HEK293 (cell line): ENCODE measurements around the gene CCDC78.

Source experiments
- AEBP2 ChIP-seq: fragments of 450-650 bp; formaldehyde crosslinking; IDR thresholded peaks from 2 replicates; pipeline ENCODE4 v1.5.1; 2016; ENCODE audit warnings: missing biosample characterization, missing genetic modification characterization, borderline replicate concordance
- BCL6B ChIP-seq: fragments of 450-650 bp; formaldehyde crosslinking; IDR thresholded peaks from 2 replicates; pipeline ENCODE4 v1.5.1; 2017; ENCODE audit warnings: missing biosample characterization, missing genetic modification characterization
- GLIS1 ChIP-seq: fragments of 450-650 bp; formaldehyde crosslinking; IDR thresholded peaks from 2 replicates; pipeline ENCODE4 v1.5.1; 2016; ENCODE audit warnings: missing biosample characterization, missing genetic modification characterization
- HIC1 ChIP-seq: fragments of 450-650 bp; formaldehyde crosslinking; IDR thresholded peaks from 2 replicates; pipeline ENCODE4 v1.5.1; 2016; ENCODE audit warnings: missing biosample characterization, missing genetic modification characterization
- INSM2 ChIP-seq: fragments of 450-650 bp; formaldehyde crosslinking; IDR thresholded peaks from 2 replicates; pipeline ENCODE4 v1.5.1; 2016; ENCODE audit warnings: missing biosample characterization, missing genetic modification characterization
- KLF1 ChIP-seq: fragments of 450-650 bp; formaldehyde crosslinking; IDR thresholded peaks from 2 replicates; pipeline ENCODE4 v1.5.1; 2016; ENCODE audit warnings: missing biosample characterization, missing genetic modification characterization
- SP7 ChIP-seq: fragments of 450-650 bp; formaldehyde crosslinking; IDR thresholded peaks from 2 replicates; pipeline ENCODE4 v1.5.1; 2016; ENCODE audit warnings: missing biosample characterization, missing genetic modification characterization
- TRIM28 ChIP-seq: IDR thresholded peaks from 2 replicates; pipeline ENCODE4 v1.6.1; 2011; ENCODE audit warnings: low read length, control low read depth, borderline replicate concordance
- ZBTB8A ChIP-seq: fragments of 450-650 bp; formaldehyde crosslinking; IDR thresholded peaks from 2 replicates; pipeline ENCODE4 v1.5.1; 2016; ENCODE audit warnings: missing biosample characterization, missing genetic modification characterization
- ZNF239 ChIP-seq: fragments of 450-650 bp; formaldehyde crosslinking; IDR thresholded peaks from 2 replicates; pipeline ENCODE4 v1.5.1; 2016; ENCODE audit warnings: missing biosample characterization, missing genetic modification characterization
- ZNF248 ChIP-seq: fragments of 450-650 bp; formaldehyde crosslinking; IDR thresholded peaks from 2 replicates; pipeline ENCODE4 v1.5.1; 2017; ENCODE audit warnings: missing biosample characterization, missing genetic modification characterization
- ZNF26 ChIP-seq: fragments of 450-650 bp; formaldehyde crosslinking; IDR thresholded peaks from 2 replicates; pipeline ENCODE4 v1.5.1; 2016; ENCODE audit warnings: missing biosample characterization, missing genetic modification characterization
- ZNF423 ChIP-seq: fragments of 450-650 bp; formaldehyde crosslinking; IDR thresholded peaks from 2 replicates; pipeline ENCODE4 v1.5.1; 2016; ENCODE audit warnings: missing biosample characterization, missing genetic modification characterization
- ZNF514 ChIP-seq: fragments of 450-650 bp; formaldehyde crosslinking; IDR thresholded peaks from 2 replicates; pipeline ENCODE4 v1.5.1; 2016; ENCODE audit warnings: missing biosample characterization, missing genetic modification characterization
- ZNF580 ChIP-seq: fragments of 450-650 bp; formaldehyde crosslinking; IDR thresholded peaks from 2 replicates; pipeline ENCODE4 v1.5.1; 2016; ENCODE audit warnings: missing biosample characterization, missing genetic modification characterization
- ZNF626 ChIP-seq: fragments of 450-650 bp; sonication (Bioruptor Pico); formaldehyde crosslinking; IDR thresholded peaks from 2 replicates; pipeline ENCODE4 v1.5.1; 2018; ENCODE audit warnings: missing biosample characterization, missing genetic modification characterization, inconsistent platforms
- ZNF664 ChIP-seq: fragments of 450-650 bp; formaldehyde crosslinking; IDR thresholded peaks from 2 replicates; pipeline ENCODE4 v1.5.1; 2016; ENCODE audit warnings: missing biosample characterization, missing genetic modification characterization
- ZNF692 ChIP-seq: fragments of 450-650 bp; formaldehyde crosslinking; IDR thresholded peaks from 2 replicates; pipeline ENCODE4 v1.5.1; 2016; ENCODE audit warnings: missing biosample characterization, missing genetic modification characterization
- ZSCAN30 ChIP-seq: fragments of 450-650 bp; IDR thresholded peaks from 2 replicates; pipeline ENCODE4 v1.5.1; 2018; ENCODE audit warnings: missing biosample characterization, mild to moderate bottlenecking, missing genetic modification characterization, moderate library complexity

CCDC78 gene

GRCh38 chr16:678858-679813, 47.1 kb downstream of the CCDC78 start (continued):
- TF ChIP-seq ZNF580 (tag by site-specific recombination), result no peak
- TF ChIP-seq ZNF514 (tag by site-specific recombination), result no peak
- peak; percentile 99 for TF ChIP-seq ZNF692 (tag by site-specific recombination)
- TF ChIP-seq AEBP2 (tag by site-specific recombination), result no peak
- TF ChIP-seq HIC1 (tag by site-specific recombination), result peak; percentile 66
- TF ChIP-seq ZNF26, result no peak
- peak; percentile 27; the same call in 1 of the 2 replicates for TF ChIP-seq INSM2
- TF ChIP-seq SP7 (tag by site-specific recombination), result peak; percentile 51
- TF ChIP-seq KLF1 (tag by site-specific recombination), result peak; percentile 92
- TF ChIP-seq ZBTB8A (tag by site-specific recombination), result peak; percentile 52
- no peak for TF ChIP-seq ZNF664 (tag by site-specific recombination)
- TF ChIP-seq BCL6B (tag by site-specific recombination), result no peak
- TF ChIP-seq GLIS1 (tag by site-specific recombination), result peak; percentile 97
- TF ChIP-seq ZSCAN30 (tag by site-specific recombination), result peak; percentile 100
- 0 out of 2 replicates have a peak, but pooled peaks have one; percentile 42 for TF ChIP-seq ZNF239
- TF ChIP-seq ZNF423 (tag by site-specific recombination), result peak; percentile 69; the same call in 1 of the 2 replicates
- TF ChIP-seq TRIM28, result no peak
- TF ChIP-seq ZNF626 (tag by site-specific recombination), result no peak
- no peak for TF ChIP-seq ZNF248
